Adipocyte (in vitro differentiated cells): ENCODE data around the gene ATP8A1.

Experiments used
- DNase-seq: peaks from one replicate; pipeline ENCODE4 v3.0.0-alpha.2; 2015; ENCODE audit warnings: low read depth
- H3K27me3 ChIP-seq: replicated peaks from 2 replicates; pipeline ENCODE4 v1.7.0; 2013; ENCODE audit warnings: mild to moderate bottlenecking, low read length, moderate library complexity; ENCODE audit not compliant: control insufficient read depth, insufficient read depth
- H3K36me3 ChIP-seq: 2 replicates; pipeline ENCODE4 v1.7.0; 2013; ENCODE audit warnings: low read length, mild to moderate bottlenecking, moderate library complexity; ENCODE audit not compliant: control insufficient read depth, insufficient read depth, severe bottlenecking
- H3K4me1 ChIP-seq: 2 replicates; pipeline ENCODE4 v1.7.0; 2013; ENCODE audit warnings: mild to moderate bottlenecking, low read length, moderate library complexity; ENCODE audit not compliant: control insufficient read depth, insufficient read depth
- H3K4me3 ChIP-seq: 2 replicates; pipeline ENCODE4 v1.7.0; 2013; ENCODE audit warnings: mild to moderate bottlenecking, low read length, moderate library complexity
- H3K9ac ChIP-seq: 2 replicates; pipeline ENCODE4 v1.7.0; 2013; ENCODE audit warnings: mild to moderate bottlenecking, low read length, moderate library complexity
- H3K9me3 ChIP-seq: 2 replicates; pipeline ENCODE4 v1.7.0; 2013; ENCODE audit warnings: mild to moderate bottlenecking, low read length, moderate library complexity; ENCODE audit not compliant: control insufficient read depth

Gene ATP8A1

DNA sequence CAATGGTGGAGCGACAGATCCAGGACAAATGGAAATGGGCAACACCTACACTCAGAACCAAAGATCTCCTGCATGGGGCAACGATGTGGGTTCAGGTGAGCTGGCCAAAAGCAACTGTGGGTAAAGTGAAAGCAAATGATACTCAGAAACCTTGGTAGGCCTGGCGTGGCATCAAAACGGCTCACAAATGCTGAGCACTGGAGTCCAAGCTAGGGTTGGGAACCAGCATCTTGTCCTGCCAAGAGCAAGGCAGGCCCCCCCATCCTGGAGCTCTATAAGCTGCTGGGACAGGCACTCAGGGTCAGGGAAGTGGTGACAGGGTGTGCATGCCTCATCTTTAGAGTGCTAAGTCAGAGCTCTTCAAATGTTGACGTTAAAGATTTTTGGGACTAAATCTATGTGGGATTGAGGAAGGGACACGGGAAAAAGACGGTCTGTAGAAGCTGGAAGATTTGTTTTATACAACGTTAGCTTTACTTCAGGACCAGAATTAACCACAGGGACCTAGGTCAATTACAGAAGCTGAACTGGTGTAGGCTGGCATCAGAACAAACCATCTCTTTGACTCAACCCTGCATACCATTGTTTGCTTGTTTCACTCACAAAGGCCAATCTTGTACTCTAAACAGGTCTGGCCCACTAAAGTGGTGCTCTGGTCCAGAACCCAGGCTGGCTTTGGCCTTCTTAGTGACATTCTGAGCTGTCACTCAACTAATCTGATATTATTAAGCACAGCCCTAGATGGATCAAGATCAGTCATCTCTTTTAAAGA is 10.7 kb downstream of the ATP8A1 start:
- H3K9me3 ChIP-seq, result peaks cover 3% of the 10 kb centered on the region
- peaks cover 12% of the 10 kb centered on the region for H3K27me3 ChIP-seq
- H3K4me1 ChIP-seq, result no peaks in the 10 kb centered on the region
- no peak for DNase-seq
- no peaks in the 10 kb centered on the region for H3K36me3 ChIP-seq
- no peak overlapping the region for H3K9ac ChIP-seq
- H3K4me3 ChIP-seq, result no peak overlapping the region

DNA sequence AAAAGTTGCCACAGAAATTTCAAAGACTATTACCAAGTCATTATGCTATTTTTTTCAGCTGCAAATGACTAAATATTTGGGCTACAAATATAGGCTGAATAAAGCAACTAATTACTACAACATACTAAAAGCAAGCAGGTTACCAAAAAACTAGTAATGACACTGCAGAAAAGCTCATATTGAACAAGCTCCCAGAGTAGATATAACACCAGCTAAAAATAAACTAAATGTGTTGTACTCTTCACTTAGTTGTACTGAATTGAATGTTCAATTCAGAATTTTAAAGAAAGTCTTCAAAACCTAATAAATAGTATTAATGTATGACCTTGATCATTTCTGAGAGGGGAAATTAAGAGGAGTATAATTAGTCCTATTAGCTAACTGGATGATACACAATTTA is 12.0 kb downstream of the ATP8A1 start:
- Histone ChIP-seq H3K9ac (no peak overlapping the region), H3K36me3 (no peaks in the 10 kb centered on the region), H3K27me3 (peaks cover 5% of the 10 kb centered on the region), H3K4me1 (no peaks in the 10 kb centered on the region), H3K9me3 (no peaks in the 10 kb centered on the region), H3K4me3 (no peak overlapping the region)
- no peak for DNase-seq

GRCh38 chr4:42643685-42644084 is 13.2 kb downstream of the ATP8A1 start:
- H3K27me3 ChIP-seq, result peaks cover 3% of the 10 kb centered on the region
- H3K4me3 ChIP-seq, result no peak overlapping the region
- no peak for DNase-seq
- H3K4me1 ChIP-seq, result no peaks in the 10 kb centered on the region
- no peak overlapping the region for H3K9ac ChIP-seq
- no peaks in the 10 kb centered on the region for H3K36me3 ChIP-seq
- no peaks in the 10 kb centered on the region for H3K9me3 ChIP-seq

DNA sequence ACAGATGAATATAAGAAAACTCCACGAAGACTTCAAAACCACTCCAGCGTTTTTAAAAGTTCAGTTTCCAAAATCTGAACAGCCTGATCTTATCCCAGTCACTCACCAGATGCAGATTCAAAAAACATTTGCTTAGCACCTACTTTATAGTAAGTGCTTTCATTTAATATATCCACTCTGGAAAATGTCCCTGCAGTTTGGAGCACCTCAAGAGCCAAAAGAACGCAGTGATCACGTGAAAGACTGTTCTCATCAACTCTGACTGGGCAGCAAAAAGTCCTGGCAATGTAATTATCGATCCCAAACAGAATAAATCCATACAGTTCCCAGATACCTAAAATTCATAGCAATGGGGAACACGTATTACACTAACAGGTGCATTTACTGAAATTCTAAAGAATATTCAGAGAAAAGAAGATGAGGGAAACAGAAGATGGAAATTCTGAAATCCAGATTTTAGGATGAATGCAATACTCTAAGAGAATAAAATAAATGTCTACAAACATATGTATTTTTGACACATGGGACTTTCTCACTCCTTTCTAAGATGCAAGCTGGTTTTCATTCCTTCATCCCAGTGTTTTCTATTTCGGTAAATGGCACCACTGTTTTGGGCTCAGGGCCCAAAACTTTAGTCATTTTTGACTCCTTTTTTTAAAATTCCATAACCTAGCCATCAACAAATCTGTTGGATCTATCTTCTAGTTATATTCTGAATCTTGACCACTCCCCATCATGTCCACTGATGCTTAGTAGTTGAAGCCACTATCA is 13.9 kb downstream of the ATP8A1 start:
- Histone ChIP-seq H3K36me3 (no peaks in the 10 kb centered on the region), H3K27me3 (peaks cover 9% of the 10 kb centered on the region), H3K9me3 (no peaks in the 10 kb centered on the region), H3K4me1 (no peaks in the 10 kb centered on the region), H3K9ac (no peak overlapping the region), H3K4me3 (no peak overlapping the region)
- no peak for DNase-seq

GRCh38 chr4:42642101-42642797 is 14.7 kb downstream of the ATP8A1 start:
- no peak for DNase-seq
- Histone ChIP-seq H3K9me3 (no peaks in the 10 kb centered on the region), H3K9ac (no peak overlapping the region), H3K4me1 (no peaks in the 10 kb centered on the region), H3K27me3 (peaks cover 9% of the 10 kb centered on the region), H3K4me3 (no peak overlapping the region), H3K36me3 (no peaks in the 10 kb centered on the region)

- H3K9ac ChIP-seq, result no peak overlapping the region
- no peaks in the 10 kb centered on the region for H3K36me3 ChIP-seq
- no peaks in the 10 kb centered on the region for H3K9me3 ChIP-seq
- no peak overlapping the region for H3K4me3 ChIP-seq
- no peaks in the 10 kb centered on the region for H3K4me1 ChIP-seq
- no peak for DNase-seq
- peaks cover 9% of the 10 kb centered on the region for H3K27me3 ChIP-seq
These were observed 15.2 kb downstream of the ATP8A1 start for GRCh38 chr4:42641656-42642055.

GRCh38 chr4:42641161-42641560 is 15.7 kb downstream of the ATP8A1 start:
- no peaks in the 10 kb centered on the region for H3K9me3 ChIP-seq
- no peaks in the 10 kb centered on the region for H3K4me1 ChIP-seq
- H3K9ac ChIP-seq, result no peak overlapping the region
- no peaks in the 10 kb centered on the region for H3K36me3 ChIP-seq
- DNase-seq, result no peak
- peaks cover 9% of the 10 kb centered on the region for H3K27me3 ChIP-seq
- no peak overlapping the region for H3K4me3 ChIP-seq

GRCh38 chr4:42640613-42641012 is 16.3 kb downstream of the ATP8A1 start:
- DNase-seq, result no peak
- Histone ChIP-seq H3K27me3 (peaks cover 9% of the 10 kb centered on the region), H3K9me3 (no peaks in the 10 kb centered on the region), H3K36me3 (no peaks in the 10 kb centered on the region), H3K4me3 (no peak overlapping the region), H3K9ac (no peak overlapping the region), H3K4me1 (no peaks in the 10 kb centered on the region)

GRCh38 chr4:42638993-42639392 is 17.9 kb downstream of the ATP8A1 start:
- DNase-seq, result no peak
- H3K9me3 ChIP-seq, result no peaks in the 10 kb centered on the region
- peaks cover 9% of the 10 kb centered on the region for H3K27me3 ChIP-seq
- no peaks in the 10 kb centered on the region for H3K36me3 ChIP-seq
- no peak overlapping the region for H3K4me3 ChIP-seq
- H3K9ac ChIP-seq, result no peak overlapping the region
- H3K4me1 ChIP-seq, result no peaks in the 10 kb centered on the region

GRCh38 chr4:42638321-42638720 is 18.6 kb downstream of the ATP8A1 start:
- H3K9ac ChIP-seq, result no peak overlapping the region
- DNase-seq, result no peak
- H3K9me3 ChIP-seq, result no peaks in the 10 kb centered on the region
- H3K4me1 ChIP-seq, result no peaks in the 10 kb centered on the region
- H3K4me3 ChIP-seq, result no peak overlapping the region
- H3K27me3 ChIP-seq, result peaks cover 9% of the 10 kb centered on the region
- no peaks in the 10 kb centered on the region for H3K36me3 ChIP-seq

DNA sequence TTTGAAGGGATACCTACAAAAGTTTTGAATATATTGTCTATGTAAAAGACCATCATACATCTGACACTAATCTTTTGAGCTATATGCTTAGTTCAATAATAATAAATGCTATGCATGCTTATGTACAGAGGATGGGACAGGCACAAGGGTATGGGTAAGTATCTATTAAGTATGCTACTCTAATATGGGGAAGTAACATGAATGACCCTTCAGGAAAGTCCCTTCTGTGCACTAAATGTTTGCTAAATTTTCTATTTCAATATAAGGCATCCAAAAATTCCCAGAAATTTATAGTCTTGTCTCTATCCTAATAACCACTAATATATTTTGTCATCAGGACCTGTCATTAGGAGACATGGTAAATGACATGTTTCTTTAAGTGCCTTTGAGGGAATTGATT is 19.0 kb downstream of the ATP8A1 start:
- no peak overlapping the region for H3K4me3 ChIP-seq
- no peaks in the 10 kb centered on the region for H3K9me3 ChIP-seq
- no peaks in the 10 kb centered on the region for H3K36me3 ChIP-seq
- H3K4me1 ChIP-seq, result no peaks in the 10 kb centered on the region
- peaks cover 9% of the 10 kb centered on the region for H3K27me3 ChIP-seq
- H3K9ac ChIP-seq, result no peak overlapping the region
- DNase-seq, result no peak
